Activated gamma-delta T cell treated with anti-CD3 and anti-CD28 coated beads, Interleukin-2, amount 50 U/mL, for 16 hours (primary cell): ENCODE data around the gene SRPX.

Experiments
- DNase-seq: peaks from one replicate; pipeline ENCODE4 v3.0.0-alpha.2; 2020; ENCODE audit warnings: low read depth

SRPX gene

GRCh38 chrX:38220415-38221390, at the start of gene SRPX:
SRPX (minus strand) TSS chrX:38220871; CDS start chrX:38220792, 79 bp downstream.
- no peak for DNase-seq

- DNase-seq: no peak
Measured at GRCh38 chrX:38268011-38268410, 47.3 kb upstream of the SRPX start.

- DNase-seq: no peak
Measured at GRCh38 chrX:38262715-38263620, 42.3 kb upstream of the SRPX start.

- no peak for DNase-seq
Measured at GRCh38 chrX:38260231-38260630, 39.6 kb upstream of the SRPX start.

GRCh38 chrX:38256019-38256418, 35.3 kb upstream of the SRPX start:
- DNase-seq: no peak

GRCh38 chrX:38249965-38250364, 29.3 kb upstream of the SRPX start:
- DNase-seq: no peak

- no peak for DNase-seq
Measured at GRCh38 chrX:38247051-38247450, 26.4 kb upstream of the SRPX start.

GRCh38 chrX:38240541-38240940, 19.9 kb upstream of the SRPX start:
- DNase-seq: no peak

- no peak for DNase-seq
Measured at GRCh38 chrX:38236901-38237615, 16.4 kb upstream of the SRPX start.

GRCh38 chrX:38233891-38234667, 13.4 kb upstream of the SRPX start:
- DNase-seq: no peak

- DNase-seq: no peak
Measured at GRCh38 chrX:38232079-38232686, 11.5 kb upstream of the SRPX start.

- DNase-seq: no peak
Measured at GRCh38 chrX:38225093-38225492, 4.4 kb upstream of the SRPX start.

GRCh38 chrX:38224160-38224559, 3.5 kb upstream of the SRPX start:
- no peak for DNase-seq

- DNase-seq: no peak
Measured at GRCh38 chrX:38221391-38221929, 789 bp upstream of the SRPX start.

- DNase-seq: no peak
Measured at GRCh38 chrX:38220024-38220414, 652 bp downstream of the SRPX start.

- DNase-seq: no peak
Measured at GRCh38 chrX:38216642-38217041, 4.0 kb downstream of the SRPX start.

GRCh38 chrX:38214551-38215531, 5.8 kb downstream of the SRPX start:
- DNase-seq: no peak

GRCh38 chrX:38214044-38214443, 6.6 kb downstream of the SRPX start:
- DNase-seq: no peak

GRCh38 chrX:38211891-38212635, 8.6 kb downstream of the SRPX start:
- DNase-seq: no peak
